Gastrocnemius medialis (tissue), 4 donors: Measurements from ENCODE around the gene ITPR3.

ENCODE experiments used
- CTCF ChIP-seq, 5 experiments: fragments of 450-650 bp in 3 of 5; fragments of 200-600 bp in 2 of 5; sonication (generic) in 2 of 5; IDR thresholded peaks in 4 of 5; conservative IDR thresholded peaks in 1 of 5; 1 replicate in 4 of 5; 2 replicates in 1 of 5; pipeline ENCODE4 v1.5.1; 2016 to 2019; ENCODE audit warnings: antibody characterized with exemption in 5 of 5, mild to moderate bottlenecking in 3 of 5, moderate library complexity in 3 of 5
- POLR2A ChIP-seq, 2 donors: fragments of 450-650 bp; IDR thresholded peaks; one replicate each; pipeline ENCODE4 v1.6.1; 2017; ENCODE audit warnings: antibody characterized with exemption in 2 of 2, mild to moderate bottlenecking in 2 of 2, moderate library complexity in 2 of 2

DNA sequence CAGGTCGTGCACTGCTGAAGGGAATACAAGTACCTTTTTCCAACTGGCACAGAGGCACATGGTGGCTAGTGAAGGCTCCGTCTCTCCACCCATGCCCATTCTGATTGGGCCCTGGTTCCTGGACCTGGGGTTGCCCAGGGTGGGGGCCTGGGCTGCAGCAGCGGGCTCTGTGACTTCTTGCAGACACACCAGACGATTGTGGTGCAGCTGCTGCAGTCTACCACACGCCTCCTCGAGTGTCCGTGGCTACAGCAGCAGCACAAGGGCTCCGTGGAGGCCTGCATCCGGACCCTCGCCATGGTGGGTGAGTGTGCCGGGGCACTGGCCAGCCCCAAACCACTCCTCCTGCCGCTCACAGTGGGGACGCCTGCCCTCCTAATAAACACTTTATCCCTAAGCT, 61.2 kb downstream of the ITPR3 start:
- no peak for TF ChIP-seq POLR2A (IDR thresholded peaks at IDR 0.05)
- TF ChIP-seq CTCF (IDR thresholded peaks at IDR 0.05 in 4 of 5, conservative IDR thresholded peaks at IDR 0.05 in 1 of 5) = no peak
